Activated effector memory CD4-positive, alpha-beta T cell treated with Interleukin-2 at 50 U/mL for 16 hours (primary cell): Measurements from ENCODE around the gene MMP20.
"Not testable (repeated sequence)": the region's sequence is repeated elsewhere in the genome, so short reads cannot be mapped to it uniquely, and the experiment has no call there.

Experiments
- DNase-seq: peaks from one replicate; pipeline ENCODE4 v3.0.0-alpha.2; 2020

The MMP20 gene, protein sequence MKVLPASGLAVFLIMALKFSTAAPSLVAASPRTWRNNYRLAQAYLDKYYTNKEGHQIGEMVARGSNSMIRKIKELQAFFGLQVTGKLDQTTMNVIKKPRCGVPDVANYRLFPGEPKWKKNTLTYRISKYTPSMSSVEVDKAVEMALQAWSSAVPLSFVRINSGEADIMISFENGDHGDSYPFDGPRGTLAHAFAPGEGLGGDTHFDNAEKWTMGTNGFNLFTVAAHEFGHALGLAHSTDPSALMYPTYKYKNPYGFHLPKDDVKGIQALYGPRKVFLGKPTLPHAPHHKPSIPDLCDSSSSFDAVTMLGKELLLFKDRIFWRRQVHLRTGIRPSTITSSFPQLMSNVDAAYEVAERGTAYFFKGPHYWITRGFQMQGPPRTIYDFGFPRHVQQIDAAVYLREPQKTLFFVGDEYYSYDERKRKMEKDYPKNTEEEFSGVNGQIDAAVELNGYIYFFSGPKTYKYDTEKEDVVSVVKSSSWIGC

DNA sequence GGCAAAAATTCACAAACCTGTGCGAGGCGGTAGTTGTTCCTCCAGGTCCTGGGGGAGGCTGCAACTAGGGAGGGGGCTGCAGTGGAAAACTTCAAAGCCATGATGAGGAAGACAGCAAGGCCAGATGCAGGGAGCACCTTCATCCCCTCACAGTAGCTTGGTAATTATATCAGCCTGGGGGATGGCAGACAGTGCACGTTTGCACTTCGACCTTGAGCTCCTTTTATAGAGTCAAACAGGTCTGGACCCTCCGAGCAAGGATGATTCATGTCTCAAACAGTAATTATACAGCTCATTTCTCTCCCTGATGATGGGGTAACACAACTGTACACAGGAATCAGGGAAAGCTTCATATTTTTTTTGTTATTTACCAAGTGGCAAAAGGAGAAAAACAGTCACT is at the start of gene MMP20:
MMP20 (minus strand) TSS at position 156 of the 400 bp plus-strand sequence; CDS start at position 143, 13 bp downstream.
- no peak for DNase-seq

DNA sequence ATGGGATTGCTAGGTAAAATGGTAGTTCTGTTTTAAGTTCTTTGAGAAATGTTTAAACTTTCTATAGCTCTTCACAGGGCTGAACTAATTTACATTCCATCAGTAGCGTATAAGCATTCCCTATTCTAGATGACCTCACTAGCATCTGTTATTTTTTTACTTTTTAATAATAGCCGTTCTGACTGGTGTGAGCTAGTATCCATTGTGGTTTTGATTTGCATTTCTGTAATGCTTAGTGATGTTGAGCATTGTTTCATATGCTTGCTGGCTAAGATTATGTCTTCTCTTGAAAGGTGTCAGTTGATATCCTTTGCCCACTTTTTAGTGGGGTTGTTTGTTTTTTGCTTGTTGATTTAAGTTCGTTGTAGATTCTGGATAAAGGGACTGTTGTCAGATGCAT is 44.5 kb upstream of the MMP20 start:
- no peak for DNase-seq

DNA sequence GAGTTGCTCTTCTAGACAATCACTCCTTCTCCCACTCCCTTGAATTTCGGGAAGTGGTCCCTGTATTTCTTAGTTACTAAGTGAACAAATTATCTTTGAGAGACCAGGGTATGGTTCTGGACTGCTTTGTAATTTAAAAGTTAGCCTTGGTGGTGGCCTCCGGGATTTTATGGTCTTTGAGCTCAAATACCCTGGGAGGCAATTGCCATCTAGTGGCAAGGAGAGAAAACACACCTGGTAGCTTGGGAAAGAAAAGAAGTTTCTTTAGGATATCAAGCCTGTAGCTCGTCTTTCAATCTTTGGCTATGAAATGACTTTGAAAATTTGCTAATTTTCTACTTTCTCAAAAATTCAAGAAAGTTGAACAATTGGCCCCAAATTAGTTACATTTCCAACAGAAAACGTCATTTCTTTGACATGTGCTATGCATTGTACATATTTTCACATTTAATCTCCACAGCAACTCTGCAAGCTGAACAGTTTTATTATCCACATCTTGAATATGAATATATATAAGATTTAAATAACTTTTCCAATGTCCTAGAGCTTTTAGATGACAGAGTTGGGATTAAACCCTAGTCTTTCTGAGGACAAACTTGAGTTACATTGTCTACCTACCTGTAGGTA is 41.3 kb upstream of the MMP20 start:
- no peak for DNase-seq

DNA sequence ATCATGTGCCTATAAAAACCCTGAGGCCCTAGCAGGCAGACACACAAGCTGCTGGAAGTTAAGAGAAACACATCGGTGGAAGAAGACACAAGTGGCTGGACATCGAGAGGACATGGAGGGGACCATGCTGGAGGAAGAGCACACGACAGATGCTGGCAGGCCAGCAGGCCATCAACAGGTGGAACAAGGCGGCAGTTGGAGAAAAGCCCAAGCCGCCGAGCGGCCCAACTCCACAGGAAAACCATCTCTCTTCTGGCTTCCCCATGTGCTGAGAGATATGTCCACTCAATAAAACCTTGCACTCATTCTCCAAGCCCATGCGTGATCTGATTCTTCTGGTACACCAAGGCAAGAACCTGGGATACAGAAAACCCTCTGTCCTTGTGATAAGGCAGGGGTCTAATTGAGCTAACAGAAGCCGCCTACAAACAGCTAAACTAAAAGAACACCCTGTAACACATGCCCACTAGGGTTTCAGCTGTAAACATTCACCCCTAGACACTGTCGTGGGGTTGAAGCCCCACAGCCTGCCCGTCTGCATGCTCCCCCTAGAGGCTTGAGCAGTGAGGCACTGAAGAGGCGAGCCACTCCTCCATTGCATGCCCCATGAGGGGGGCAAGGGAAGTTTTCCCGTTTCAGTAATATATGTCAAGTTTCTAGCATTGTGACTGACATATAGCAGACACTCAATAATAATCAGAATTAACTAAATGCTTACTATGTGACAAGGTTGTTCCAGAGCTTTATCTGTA is 39.0 kb upstream of the MMP20 start:
- DNase-seq, result no peak

DNA sequence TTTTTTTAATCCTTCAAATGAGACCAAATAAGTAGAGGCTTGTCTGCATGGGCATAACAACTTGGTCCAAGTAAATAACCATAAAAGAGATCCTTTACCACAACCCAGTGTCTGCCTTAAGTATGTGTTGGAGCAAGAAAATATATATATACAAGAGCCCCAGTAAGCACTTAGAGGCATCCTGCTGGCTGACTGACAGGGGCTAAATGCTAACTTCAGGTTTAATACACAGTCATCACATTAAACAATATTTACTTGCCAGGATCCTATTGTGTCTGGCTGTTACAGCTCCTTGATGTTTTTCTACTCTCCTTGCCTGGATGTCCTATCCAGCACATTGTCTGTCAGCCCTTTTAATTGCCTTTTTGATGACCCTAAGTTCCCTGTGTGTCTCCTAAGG is 37.5 kb upstream of the MMP20 start:
- no peak for DNase-seq

DNA sequence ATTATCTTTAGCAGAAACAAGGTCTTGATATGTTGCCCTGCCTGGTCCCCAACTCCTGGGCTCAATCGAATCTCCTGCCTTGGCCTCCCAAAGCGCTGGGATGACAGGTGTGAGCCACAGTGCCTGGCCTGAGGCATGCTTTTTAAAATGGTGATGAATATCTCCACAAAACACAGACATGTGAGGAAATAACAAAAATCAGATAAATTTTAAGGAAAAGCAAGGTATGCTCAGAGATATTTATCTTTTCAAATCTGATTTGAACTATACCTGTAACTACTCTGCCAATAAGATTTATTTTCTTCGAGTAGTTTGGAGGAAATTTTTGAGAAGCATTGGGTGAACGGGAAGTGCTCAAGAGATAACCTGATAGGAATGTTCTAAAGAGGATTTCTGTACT is 35.9 kb upstream of the MMP20 start:
- no peak for DNase-seq

DNA sequence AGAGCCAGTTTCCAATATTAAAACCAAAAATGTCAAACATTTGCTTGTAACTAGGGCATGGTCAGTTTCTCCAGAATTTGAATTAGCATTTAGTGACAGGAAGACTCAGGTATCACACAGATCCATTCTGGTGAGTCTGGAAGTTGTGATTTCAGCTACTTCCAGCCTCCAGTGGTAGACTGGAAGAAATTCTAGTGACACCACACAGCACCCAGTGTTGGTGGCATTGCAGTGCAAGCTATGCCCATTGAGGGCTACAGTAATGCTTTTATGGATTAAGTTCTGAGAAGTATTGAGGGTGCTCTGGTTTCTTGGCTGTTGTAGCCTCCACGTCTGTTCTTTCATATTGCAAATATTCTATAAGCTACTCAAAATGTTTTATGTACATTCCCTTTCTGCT is 31.4 kb upstream of the MMP20 start:
- DNase-seq, result no peak

DNA sequence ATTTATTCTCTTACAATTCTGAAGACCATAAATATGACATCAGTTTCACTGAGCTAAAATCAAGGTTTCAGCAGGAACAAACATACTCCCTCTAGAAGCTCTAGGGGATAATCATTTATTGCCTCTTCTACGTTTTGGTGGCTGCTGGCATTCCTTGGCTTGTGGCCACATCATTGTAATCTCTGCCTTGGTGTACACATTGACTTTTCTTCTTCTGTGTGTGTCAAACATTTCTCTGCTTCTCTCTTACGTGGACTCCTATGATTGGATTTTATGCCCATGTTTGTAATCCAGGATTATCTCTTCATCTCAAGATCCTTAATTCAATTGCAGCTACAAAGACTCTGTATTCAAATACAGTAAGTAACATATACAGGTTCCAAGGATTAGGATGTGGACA is 30.4 kb upstream of the MMP20 start:
- no peak for DNase-seq

DNA sequence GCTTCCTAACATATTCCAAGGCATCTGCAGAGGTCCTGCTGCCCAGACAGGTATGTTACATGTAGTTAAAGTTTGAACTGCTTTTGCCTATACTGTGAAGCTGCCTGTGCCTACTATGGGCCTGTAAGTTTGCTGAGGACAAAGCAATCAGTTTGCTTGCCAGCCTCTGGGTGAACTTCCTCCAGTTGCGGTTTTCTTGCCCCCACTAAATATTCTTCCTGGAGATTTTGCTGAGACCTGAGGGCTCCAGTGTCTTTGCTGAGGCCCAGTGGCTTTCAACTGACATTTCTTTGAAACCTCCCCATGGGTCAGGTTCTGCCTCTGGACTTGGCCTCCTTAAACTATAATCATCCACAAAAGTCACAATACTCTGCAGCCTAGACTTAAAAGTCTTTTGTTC is 29.6 kb upstream of the MMP20 start:
- no peak for DNase-seq

DNA sequence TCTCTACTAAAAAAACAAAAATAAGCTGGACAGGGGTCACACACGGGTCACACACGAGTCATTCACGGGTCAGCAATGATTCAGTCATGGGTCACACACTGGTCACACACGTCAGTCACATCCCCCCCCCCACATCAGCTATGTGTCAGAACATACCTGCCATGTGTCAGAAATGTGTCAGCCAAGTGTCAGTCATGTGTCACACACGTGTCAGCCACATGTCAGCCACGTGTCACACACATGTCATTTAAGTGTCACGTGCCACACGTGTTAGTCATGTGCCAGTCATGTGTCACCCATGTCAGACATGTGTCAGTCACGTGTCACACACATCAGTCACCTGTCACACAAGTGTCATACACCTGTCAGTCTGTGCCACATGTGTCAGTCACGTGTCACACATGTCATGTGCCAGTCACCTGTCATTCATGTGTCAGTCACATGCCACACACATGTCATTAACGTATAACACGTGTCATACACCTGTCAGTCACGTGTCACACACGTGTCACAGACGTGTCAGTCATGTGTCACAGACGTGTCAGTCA is 28.7 kb upstream of the MMP20 start:
- no peak for DNase-seq

DNA sequence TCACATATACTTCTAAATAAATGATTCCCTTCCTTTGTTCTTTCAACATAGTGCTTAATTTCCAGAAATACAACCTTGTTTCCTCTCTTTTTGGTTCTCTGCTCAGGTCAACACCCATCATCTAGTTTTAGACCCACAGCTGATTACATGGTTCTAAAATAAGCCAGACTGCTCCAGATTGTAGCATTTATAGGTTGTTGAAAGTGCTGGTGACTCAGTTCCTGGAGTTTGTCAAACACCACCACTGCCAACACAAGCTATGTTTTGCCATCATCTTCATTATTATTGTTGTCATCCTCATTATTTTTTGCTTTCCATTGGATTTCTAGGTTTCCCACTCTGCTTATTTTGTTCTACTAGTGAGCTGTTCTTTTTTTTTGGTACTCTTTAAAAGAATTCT is 22.3 kb upstream of the MMP20 start:
- no peak for DNase-seq

DNA sequence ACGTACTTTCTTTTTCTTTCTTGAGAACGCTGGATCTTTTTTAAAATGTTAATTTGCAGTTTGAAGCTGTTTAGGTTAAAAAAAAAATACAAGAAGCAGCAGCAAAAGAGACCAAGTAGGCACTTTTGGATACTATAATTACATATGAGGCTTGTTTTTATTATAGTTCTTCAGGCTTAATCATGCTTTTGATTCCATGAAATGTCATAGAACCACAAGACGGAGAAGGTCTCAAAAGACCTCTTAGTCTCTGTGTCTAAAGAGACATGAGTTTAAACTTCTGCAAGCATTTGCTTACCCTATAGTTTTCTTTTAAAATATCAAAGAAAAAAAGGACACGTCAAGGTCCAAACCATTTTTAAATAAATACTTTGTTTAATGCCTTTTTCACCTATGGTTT is 18.8 kb upstream of the MMP20 start:
- no peak for DNase-seq

DNA sequence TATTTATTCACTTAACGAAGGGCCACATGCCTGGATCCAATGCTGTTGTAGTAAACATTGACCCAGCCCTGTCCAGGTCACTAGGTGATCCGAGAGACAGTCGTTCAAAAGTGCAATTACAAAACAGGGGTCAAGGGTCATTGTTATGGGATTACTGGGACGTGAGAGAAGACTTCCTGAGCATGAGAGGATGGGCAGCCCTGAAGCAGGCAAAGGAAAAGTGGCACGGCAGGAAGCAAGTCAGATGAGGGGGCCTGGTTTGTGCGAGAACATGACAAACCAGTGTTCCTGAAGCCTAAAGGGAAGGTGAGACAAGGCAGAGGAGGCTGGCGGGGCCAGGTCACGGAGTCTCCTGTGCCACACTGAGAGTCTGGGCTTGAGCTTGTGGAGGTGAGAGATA is 15.8 kb upstream of the MMP20 start:
- no peak for DNase-seq

DNA sequence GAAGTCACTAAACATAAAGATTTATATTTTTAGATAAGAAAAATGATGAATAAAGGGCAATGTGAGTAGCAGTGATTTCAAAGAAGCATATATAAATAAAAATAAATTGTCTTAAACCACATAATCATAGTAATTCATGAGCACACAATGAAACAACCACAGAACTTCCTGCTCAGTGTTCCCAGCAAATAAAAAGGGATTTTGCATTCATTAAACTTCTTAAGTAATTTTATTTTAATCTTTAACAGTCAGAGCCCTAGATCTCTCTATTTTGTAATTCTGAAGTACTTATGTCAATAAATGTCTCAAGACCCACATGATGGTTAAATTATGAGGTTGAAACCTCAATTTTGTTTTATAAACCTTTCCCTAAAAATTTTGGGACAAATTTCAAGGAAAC is 14.5 kb upstream of the MMP20 start:
- DNase-seq, result no peak

DNA sequence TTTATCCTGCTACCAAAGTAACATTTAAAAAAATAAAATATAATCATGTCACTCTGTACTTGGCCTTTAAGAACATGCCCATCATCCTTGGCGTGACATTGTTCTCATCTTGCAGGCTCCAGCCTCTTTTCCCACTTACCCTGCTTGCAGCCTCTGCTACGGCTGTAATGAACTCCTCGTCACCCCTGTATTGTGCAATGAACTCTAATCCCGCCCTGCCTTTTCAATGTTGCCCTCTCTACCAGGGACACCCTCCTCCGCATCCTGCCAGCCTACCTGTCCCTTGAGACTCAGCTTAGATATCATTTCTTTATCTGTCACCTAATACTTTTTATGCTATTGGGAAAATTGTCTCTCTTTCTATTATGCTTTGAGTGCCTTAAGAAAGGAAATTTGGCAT is 12.6 kb upstream of the MMP20 start:
- DNase-seq, result no peak

DNA sequence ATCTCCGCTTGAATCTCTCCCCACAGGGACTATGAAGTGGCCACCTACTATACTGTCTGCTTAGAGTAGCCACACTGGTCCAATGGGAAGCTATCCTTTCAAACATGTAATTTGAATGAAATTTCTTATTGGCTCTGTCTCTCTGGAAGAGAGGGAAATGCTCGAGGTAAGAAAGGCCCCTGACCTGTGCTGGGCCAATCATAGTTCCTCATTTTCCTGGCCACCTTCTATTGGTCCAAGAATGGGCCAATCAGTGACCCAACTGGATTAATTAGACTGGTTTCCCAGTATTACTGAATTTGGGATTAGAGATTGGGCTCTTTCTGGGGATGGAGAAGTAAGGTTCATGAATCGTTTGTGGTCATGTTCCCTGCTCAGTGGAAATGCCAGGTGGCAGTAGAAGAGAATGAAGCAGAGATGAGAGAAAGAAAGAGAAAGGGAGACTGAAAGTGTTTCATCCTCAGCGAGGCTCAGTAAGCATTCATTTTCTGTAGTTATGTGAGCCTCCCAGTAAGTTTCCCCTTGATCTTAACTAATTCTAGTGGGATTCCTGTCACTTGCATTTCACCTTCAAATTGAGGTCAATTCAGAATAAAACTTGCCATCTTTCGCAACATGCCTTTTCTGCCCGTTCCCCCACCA is 8.4 kb upstream of the MMP20 start:
- no peak for DNase-seq

DNA sequence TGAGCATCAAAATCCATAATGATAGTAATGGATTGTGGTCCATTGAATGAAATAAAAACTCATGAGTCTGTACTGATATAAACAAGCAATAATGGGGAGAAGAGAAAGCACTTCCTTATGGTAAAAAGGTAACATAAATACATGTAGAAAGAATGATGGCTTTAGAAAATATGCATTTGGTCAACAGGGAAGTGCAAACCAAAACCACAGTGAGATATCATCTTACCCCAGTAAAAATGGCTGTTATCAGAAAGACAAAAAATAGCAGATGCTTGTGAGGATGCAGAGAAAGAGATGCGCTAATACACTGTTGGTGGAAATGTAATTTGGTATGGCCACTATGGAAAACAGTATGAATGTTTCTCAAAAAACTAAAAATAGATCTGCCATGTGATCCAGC is 6.9 kb upstream of the MMP20 start:
- DNase-seq, result no peak

DNA sequence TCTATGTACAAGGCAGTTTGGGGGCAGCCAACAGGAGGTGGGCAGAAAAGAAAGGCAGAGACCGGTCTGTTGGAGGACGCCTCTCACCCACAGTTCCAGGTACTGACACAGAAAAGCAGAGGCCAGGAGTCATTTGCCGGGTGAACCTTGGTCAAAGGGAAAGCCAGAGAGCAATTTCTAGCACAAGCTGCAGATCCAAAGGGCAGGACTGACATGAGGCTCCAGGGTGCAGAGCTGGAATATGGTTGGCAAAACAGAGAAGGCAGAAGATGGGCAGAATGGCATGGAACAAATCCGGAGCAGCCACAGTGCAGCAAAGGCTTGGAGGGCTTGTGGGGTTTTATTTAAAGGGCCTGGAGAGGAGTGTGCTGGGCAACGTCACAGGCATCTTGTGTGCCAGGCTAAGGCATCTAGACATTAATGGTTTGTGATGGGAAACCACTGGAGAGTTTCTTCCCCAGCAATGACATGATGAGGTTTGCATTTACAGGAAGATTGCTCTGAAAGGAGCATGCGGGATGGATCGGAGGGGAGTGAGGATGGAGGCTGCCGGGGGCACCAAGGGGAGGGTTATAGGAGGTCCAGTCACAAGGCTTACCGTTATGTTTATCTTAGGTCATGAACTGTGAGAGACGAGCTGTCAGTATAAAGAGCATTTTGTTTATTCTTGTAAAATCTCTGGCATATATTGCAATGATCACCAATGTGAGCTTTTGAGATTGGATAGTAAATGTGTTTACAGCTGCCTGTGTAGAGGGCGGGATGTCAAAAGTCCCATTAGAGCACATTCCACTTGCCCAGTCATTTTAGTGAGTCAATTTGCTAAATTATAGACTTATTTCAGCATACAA is 5.7 kb upstream of the MMP20 start:
- no peak for DNase-seq

DNA sequence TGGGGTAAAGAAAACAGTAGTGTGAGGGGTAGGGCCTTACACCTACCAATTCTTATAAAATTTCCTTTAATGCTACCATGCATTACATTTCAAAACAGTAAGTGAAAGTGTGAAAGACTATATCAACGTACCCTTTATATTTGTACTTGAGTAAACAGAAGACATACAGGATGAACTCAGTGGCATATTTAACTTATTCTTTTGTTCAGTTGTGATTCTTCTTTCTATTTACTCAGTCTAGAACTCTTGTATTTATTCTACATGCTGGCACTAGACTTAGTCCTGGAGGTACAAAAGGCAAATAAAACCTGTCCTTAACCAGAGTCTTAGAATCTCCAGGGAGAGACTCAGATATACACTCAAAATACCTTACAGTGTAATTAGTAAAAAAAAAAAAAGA is 4.8 kb upstream of the MMP20 start:
- not testable (repeated sequence) for DNase-seq

DNA sequence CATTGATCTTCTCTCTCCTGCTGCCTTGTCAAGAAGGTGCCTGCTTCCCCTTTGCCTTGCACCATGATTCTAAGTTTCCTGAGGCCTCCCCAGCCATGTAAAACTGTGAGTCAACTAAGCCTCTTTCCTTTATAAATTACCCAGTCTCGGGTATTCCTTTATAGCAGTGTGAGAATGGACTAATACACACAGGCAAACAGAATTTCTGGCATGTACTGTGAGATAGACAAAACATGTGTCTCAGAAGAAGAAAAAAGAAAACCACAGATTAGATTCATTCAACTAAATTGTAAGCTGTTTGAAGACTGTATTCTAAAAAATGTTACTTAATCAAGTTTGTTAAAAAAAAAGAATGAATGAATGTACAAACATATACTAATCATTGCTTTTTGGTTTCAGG is 1.5 kb upstream of the MMP20 start:
- DNase-seq, result no peak

DNA sequence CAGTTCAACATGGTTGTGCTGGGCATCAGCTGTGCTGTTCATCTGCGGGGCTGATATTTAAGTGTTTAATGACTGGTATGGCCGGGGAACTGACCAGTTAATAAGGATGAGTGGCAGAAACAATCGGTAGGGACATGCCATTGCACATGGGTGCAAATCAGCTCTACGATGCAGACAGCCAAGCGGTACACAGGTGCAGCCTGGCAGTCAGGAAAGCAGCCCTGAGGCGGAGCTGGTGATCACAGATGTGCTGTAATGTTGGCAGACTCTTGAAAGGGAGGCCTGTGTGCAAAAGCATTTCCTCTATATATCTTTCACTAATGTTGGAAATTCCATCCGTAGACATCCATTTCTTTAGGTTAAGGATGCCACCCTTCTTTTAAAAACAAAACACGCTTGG is 1.1 kb downstream of the MMP20 start:
- DNase-seq, result no peak

DNA sequence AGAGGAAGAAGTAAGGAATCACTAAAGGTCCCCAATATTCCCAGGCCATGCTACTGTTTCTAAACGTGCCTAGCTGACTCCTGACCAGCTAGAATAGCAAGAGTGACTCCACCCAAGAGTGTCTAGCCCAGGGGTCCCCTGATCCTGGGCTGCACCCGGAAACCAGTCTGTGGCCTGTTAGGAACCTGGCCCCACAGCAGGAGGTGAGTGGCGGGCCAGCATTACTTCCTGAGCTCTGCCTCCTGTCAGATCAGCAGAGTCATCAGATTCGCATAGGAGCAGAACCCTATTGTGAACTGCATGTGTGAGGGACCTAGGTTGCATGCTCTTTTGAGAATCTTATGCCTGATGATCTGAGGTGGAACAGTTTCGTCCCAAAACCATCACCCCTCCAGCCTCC is 2.0 kb downstream of the MMP20 start:
- DNase-seq, result no peak
